ENCODE results near the gene WDFY2.

- TF ChIP-seq CTCF (IDR thresholded peaks at IDR 0.05) = no peak
- no peak for TF ChIP-seq POLR2A (IDR thresholded peaks at IDR 0.05)
Measured at GRCh38 chr13:51714663-51715168, 130.5 kb downstream of the WDFY2 start.
